Adrenal gland (tissue), 12 donors: ENCODE results near the gene SCGB1A1. TPM values are rescaled to one million over a fixed set of nuclear protein-coding genes. Genes with fewer than 3 reads are reported as not detected.

ENCODE experiments used
- DNase-seq, 7 donors: peaks; one replicate each; pipeline ENCODE4 v3.0.0-alpha.2; 2019 to 2020
- H3K27ac ChIP-seq, 5 donors: fragments of 200-600 bp; sonication (generic) in 4 of 5; 1 replicate in 3 of 5; 2 replicates in 2 of 5; pipeline versions ENCODE4 v1.5.1 to v1.8.0; 2016 to 2020; ENCODE audit warnings: mild to moderate bottlenecking in 1 of 5
- H3K27me3 ChIP-seq: fragments of 200-600 bp; 2 replicates; pipeline ENCODE4 v1.8.0; 2021
- H3K36me3 ChIP-seq, 2 donors: fragments of 200-600 bp; replicated peaks in 1 of 2; 1 replicate in 1 of 2; 2 replicates in 1 of 2; pipeline versions ENCODE4 v1.5.1 to v1.8.0; 2018 to 2022
- H3K4me1 ChIP-seq, 2 donors: fragments of 200-600 bp; replicated peaks in 1 of 2; 1 replicate in 1 of 2; 2 replicates in 1 of 2; pipeline versions ENCODE4 v1.5.1 to v1.8.0; 2018 to 2021
- H3K4me3 ChIP-seq, 4 donors: fragments of 200-600 bp; sonication (generic) in 3 of 4; one replicate each; pipeline ENCODE4 v1.5.1; 2016 to 2018
- H3K9me3 ChIP-seq, 3 donors: fragments of 200-600 bp; sonication (generic) in 1 of 3; replicated peaks in 1 of 3; 1 replicate in 2 of 3; 2 replicates in 1 of 3; pipeline versions ENCODE4 v1.5.1 to v1.8.0; 2016 to 2021
- POLR2A ChIP-seq, 2 donors: fragments of 450-650 bp; IDR thresholded peaks; one replicate each; pipeline ENCODE4 v1.6.1; 2017; ENCODE audit warnings: antibody characterized with exemption in 2 of 2, mild to moderate bottlenecking in 2 of 2, moderate library complexity in 1 of 2
- WGBS, 4 donors: extraction: QIAGEN DNeasy Blood & Tissue Kit in 2 of 4; methylation state at CpG; one replicate each; pipeline versions ENCODE4 v1.1.5 to v1.1.7; 2013 to 2017; 5-methylcytosine and 5-hydroxymethylcytosine counted together
- intact Hi-C, 2 donors: fragments of 100-400 bp; cut with DNase I; formaldehyde crosslinking; loops; one replicate each; pipeline versions ENCODE4 v1.14.1 to v1.15.0; 2022 to 2023
- polyA plus RNA-seq, 3 donors: library from polyadenylated mRNA; stranded (reverse); fragments of 200-250 nt in 2 of 3; fragments of 350-450 nt in 1 of 3; fragmentation: Illumina TruSeq in 1 of 3; extraction: RNeasy Lipid Tissue Mini Kit (QIAGEN cat#74804) in 1 of 3; gene quantifications; one replicate each; pipeline ENCODE4 v1.2.3, GENCODE V29; 2013 to 2014
- total RNA-seq, 9 donors: library from RNA; depleted of rRNA in 4 of 9; stranded (reverse); fragments of >200 nt in 4 of 9; fragments of 120-200 nt in 1 of 9; fragmentation: NEBNext Ultra II Directional in 1 of 9; extraction: Animal tissue kit (Norgen Biotek cat#: 25700) in 1 of 9; gene quantifications; one replicate each; pipeline versions ENCODE4 v1.1.0 to v1.2.4, GENCODE V29; 2013 to 2023
- TF ChIP-seq, protein P1 (sequence below), 6 experiments: fragments of 450-650 bp in 4 of 6; fragments of 200-600 bp in 2 of 6; sonication (generic) in 1 of 6; IDR thresholded peaks; 1 replicate in 5 of 6; 2 replicates in 1 of 6; pipeline versions ENCODE4 v1.5.1 to v1.8.0; 2016 to 2021; ENCODE audit warnings: antibody characterized with exemption in 6 of 6, mild to moderate bottlenecking in 2 of 6, moderate library complexity in 1 of 6
- donor health status: healthy with polysubstance abuse.
- donor health status: Bipolar disorder and iron deficiency.
- donor health status: DM: yes; HTN: yes; CAD: no.
- donor health status: DM: no; HTN: no; CAD: no.
- donor health status: DM: no; HTN: no; CAD: no.
- donor health status: DM: yes; HTN: yes; CAD: no.

SCGB1A1 gene
- total and polyA plus RNA-seq, 12 donors: 1.5 to 3.1 (median 1.7) TPM; not detected in 9

DNA sequence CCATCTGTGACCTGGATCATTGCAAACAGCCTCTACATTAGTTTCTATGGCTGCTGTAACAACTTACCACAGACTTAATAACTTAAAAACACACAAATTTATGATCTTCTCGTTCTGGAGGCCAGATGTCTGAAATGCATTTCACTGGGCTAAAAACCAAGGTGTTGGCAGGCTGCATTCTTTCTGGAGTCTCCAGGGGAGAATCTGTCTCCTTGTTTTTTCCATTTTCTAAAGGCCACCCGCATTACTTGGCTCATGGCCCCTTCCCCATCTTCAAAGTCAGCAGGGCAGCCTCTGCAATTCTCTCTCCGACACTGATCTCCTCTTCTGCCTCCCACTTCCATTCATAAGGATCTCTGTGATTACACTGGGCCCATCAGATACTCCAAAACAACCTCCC lies 11.6 kb downstream of the SCGB1A1 start:
- WGBS, 4 donors: 61 to 84% (median 74%) methylated on average over 3 of the region's 3 CpGs
- Histone ChIP-seq H3K9me3 (no peaks in the 10 kb centered on the region), H3K27ac (peak overlapping the region in 1 of 5 donors; percentile 22), H3K4me1 (peaks cover 4% of the 10 kb centered on the region in 2 donors), H3K27me3 (no peaks in the 10 kb centered on the region), H3K4me3 (no peak overlapping the region), H3K36me3 (no peaks in the 10 kb centered on the region)
- TF ChIP-seq, protein P1, sequence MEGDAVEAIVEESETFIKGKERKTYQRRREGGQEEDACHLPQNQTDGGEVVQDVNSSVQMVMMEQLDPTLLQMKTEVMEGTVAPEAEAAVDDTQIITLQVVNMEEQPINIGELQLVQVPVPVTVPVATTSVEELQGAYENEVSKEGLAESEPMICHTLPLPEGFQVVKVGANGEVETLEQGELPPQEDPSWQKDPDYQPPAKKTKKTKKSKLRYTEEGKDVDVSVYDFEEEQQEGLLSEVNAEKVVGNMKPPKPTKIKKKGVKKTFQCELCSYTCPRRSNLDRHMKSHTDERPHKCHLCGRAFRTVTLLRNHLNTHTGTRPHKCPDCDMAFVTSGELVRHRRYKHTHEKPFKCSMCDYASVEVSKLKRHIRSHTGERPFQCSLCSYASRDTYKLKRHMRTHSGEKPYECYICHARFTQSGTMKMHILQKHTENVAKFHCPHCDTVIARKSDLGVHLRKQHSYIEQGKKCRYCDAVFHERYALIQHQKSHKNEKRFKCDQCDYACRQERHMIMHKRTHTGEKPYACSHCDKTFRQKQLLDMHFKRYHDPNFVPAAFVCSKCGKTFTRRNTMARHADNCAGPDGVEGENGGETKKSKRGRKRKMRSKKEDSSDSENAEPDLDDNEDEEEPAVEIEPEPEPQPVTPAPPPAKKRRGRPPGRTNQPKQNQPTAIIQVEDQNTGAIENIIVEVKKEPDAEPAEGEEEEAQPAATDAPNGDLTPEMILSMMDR (IDR thresholded peaks at IDR 0.05): no peak
- no peak for TF ChIP-seq POLR2A (IDR thresholded peaks at IDR 0.05)
- intact Hi-C loops: no loop called here
- no peak for DNase-seq

GRCh38 chr11:62431171-62431901 lies 12.5 kb downstream of the SCGB1A1 start:
- H3K4me1 ChIP-seq: peaks cover 4% of the 10 kb centered on the region in 2 donors
- TF ChIP-seq POLR2A (IDR thresholded peaks at IDR 0.05): no peak
- TF ChIP-seq, protein P1 (IDR thresholded peaks at IDR 0.05): no peak
- intact Hi-C loops: no loop called here
- peak overlapping the region in 1 of 5 donors; percentile 22 for H3K27ac ChIP-seq
- H3K36me3 ChIP-seq: no peaks in the 10 kb centered on the region
- no peaks in the 10 kb centered on the region for H3K9me3 ChIP-seq
- no peak overlapping the region for H3K4me3 ChIP-seq
- 66 to 81% (median 74%) methylated on average over 11 of the region's 11 CpGs for WGBS, 4 donors
- DNase-seq: no peak
- no peaks in the 10 kb centered on the region for H3K27me3 ChIP-seq

GRCh38 chr11:62432695-62433094 lies 13.9 kb downstream of the SCGB1A1 start:
- no peak for DNase-seq
- Histone ChIP-seq H3K9me3 (no peaks in the 10 kb centered on the region), H3K4me3 (no peak overlapping the region), H3K36me3 (no peaks in the 10 kb centered on the region), H3K27me3 (no peaks in the 10 kb centered on the region), H3K4me1 (peaks cover 4% of the 10 kb centered on the region in 2 donors), H3K27ac (no peak overlapping the region)
- no peak for TF ChIP-seq POLR2A (IDR thresholded peaks at IDR 0.05)
- TF ChIP-seq, protein P1 (IDR thresholded peaks at IDR 0.05): no peak
- 68 to 79% (median 75%) methylated on average over 9 of the region's 9 CpGs for WGBS, 4 donors
- intact Hi-C loops: no loop called here

GRCh38 chr11:62433141-62433903 lies 14.5 kb downstream of the SCGB1A1 start:
- Histone ChIP-seq H3K36me3 (no peaks in the 10 kb centered on the region), H3K4me3 (no peak overlapping the region), H3K27me3 (no peaks in the 10 kb centered on the region), H3K4me1 (peaks cover 4% of the 10 kb centered on the region in 2 donors), H3K9me3 (no peaks in the 10 kb centered on the region), H3K27ac (peak overlapping the region in 2 of 5 donors; percentile 30 to 74)
- TF ChIP-seq, protein P1 (IDR thresholded peaks at IDR 0.05): no peak
- no peak for TF ChIP-seq POLR2A (IDR thresholded peaks at IDR 0.05)
- DNase-seq: no peak
- WGBS, 4 donors: 53 to 59% (median 55%) methylated on average over 16 of the region's 16 CpGs
- intact Hi-C loops: no loop called here
